ENCODE data around the gene DARS1. TPM values are rescaled to one million over a fixed set of nuclear protein-coding genes. Genes with fewer than 3 reads are reported as not detected.
"Not testable (repeated sequence)": the region's sequence is repeated elsewhere in the genome, so short reads cannot be mapped to it uniquely, and the experiment has no call there.

DARS1 gene
- total RNA-seq, 4 donors from 2014 or later, result 27.1 to 127 (median 62.1) TPM

DNA sequence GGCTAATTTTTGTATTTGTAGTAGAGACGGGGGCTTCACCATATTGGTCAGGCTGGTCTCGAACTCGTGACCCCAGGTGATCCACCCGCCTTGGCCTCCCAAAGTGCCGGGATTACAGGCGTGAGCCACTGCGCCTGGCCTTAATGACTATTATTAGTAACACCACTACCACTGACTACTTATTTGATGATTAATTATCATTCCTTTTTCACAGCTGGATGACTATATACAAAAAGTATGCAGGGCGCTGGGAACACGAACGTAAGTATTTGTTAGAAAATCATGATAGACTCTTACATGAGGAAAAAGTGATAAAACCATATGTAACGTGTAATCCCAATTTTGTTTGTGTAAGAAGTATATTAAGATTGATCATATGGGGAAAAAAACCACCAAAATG lies 21.6 kb downstream of the DARS1 start:
- TF ChIP-seq POLR2A (IDR thresholded peaks at IDR 0.05), result no peak
- TF ChIP-seq, protein P1, sequence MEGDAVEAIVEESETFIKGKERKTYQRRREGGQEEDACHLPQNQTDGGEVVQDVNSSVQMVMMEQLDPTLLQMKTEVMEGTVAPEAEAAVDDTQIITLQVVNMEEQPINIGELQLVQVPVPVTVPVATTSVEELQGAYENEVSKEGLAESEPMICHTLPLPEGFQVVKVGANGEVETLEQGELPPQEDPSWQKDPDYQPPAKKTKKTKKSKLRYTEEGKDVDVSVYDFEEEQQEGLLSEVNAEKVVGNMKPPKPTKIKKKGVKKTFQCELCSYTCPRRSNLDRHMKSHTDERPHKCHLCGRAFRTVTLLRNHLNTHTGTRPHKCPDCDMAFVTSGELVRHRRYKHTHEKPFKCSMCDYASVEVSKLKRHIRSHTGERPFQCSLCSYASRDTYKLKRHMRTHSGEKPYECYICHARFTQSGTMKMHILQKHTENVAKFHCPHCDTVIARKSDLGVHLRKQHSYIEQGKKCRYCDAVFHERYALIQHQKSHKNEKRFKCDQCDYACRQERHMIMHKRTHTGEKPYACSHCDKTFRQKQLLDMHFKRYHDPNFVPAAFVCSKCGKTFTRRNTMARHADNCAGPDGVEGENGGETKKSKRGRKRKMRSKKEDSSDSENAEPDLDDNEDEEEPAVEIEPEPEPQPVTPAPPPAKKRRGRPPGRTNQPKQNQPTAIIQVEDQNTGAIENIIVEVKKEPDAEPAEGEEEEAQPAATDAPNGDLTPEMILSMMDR (IDR thresholded peaks at IDR 0.05), result no peak
- Histone ChIP-seq H3K4me3 (no peak overlapping the region), H3K36me3 (no peaks in the 10 kb centered on the region), H3K4me1 (peaks cover 0 to 5% of the 10 kb centered on the region in 2 donors), H3K27ac (no peak overlapping the region), H3K27me3 (no peaks in the 10 kb centered on the region), H3K9me3 (no peaks in the 10 kb centered on the region)
- DNase-seq, result no peak
- intact Hi-C loops (cut with DNase I; ENCODE audit: low total_unique reads), result no loop called here

DNA sequence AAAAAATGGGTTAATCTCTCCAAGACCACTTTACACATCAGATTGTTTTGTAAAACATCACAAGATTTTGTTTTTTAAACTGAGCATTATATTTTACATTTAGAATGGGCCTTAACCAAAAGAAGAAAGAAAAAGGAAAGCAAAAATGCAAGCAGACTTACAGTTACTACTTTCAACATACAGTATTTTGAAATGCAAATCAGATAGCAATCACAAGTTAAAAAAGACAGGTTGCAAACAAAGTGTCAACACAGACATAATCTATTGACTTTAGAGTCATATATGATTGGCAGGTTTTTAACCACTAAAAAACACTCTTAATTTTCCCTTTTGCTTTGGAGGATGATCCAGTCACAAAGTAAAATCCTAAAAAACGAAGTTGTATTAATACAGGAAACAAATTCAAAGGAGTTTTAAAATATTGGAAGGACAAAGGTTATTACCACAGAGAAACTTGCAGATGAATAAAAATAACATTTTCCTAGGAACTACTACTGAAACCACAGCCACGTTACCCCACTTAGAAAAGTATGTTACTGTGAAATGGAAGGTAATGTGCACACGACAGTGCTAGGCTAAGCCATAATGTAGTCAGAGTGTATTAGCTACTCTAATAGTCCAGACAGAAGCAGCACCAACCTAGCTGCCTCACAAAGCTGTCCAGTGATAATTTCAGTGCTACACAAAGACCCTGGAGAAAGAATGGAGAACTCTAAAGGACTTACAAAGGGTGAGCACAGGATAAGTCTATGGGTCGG lies 22.9 kb downstream of the DARS1 start:
- no peaks in the 10 kb centered on the region for H3K36me3 ChIP-seq
- H3K27me3 ChIP-seq, result no peaks in the 10 kb centered on the region
- DNase-seq, result no peak
- TF ChIP-seq, protein P1 (IDR thresholded peaks at IDR 0.05), result no peak
- no peak for TF ChIP-seq POLR2A (IDR thresholded peaks at IDR 0.05)
- no peak overlapping the region for H3K4me3 ChIP-seq
- no peaks in the 10 kb centered on the region for H3K9me3 ChIP-seq
- intact Hi-C loops (cut with DNase I; ENCODE audit: low total_unique reads), result no loop called here
- no peak overlapping the region for H3K27ac ChIP-seq
- H3K4me1 ChIP-seq, result peaks cover 0 to 5% of the 10 kb centered on the region in 2 donors

DNA sequence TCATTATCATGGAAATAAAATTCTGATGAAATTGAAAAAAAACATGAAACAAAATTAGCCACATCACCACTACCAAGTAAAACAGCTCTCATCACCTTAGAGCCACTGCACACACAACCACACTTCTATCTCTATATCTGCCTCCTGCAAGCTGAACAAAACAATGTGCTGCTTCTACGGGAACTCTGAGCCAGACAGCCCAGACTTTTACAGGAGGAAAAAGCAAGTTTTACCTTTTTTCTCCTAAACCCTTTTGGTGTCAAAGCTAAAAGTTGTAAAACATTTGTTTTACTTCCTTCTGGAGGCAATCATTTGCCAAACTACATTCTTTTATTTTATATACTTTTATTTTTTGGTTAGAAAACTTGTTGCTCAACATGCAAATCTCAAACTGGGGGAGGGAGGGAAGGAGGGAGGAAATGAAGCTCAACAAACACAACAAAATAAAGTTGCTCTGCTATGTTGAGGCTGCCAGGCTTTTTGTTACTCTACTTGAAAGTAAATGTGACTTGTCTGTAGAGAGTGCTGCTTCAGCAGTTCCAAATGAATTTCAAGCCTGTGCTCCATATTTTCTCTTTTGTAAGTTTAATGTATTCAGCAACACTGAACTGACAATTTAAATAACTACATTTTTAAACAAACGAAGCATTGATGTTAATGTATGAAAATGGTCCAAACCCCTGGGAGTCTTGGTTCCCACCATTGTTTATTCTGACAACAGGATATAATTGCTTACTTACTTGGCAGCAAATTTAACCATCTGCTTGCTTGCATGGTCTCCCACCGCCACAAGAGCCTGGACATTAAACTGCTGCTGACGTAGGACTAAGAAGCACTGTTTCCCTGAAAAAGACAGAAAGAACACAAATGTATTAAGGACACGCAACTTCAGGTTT lies 24.5 kb downstream of the DARS1 start:
- intact Hi-C loops (cut with DNase I; ENCODE audit: low total_unique reads), result no loop called here
- no peaks in the 10 kb centered on the region for H3K36me3 ChIP-seq
- H3K27ac ChIP-seq, result no peak overlapping the region
- no peak for TF ChIP-seq POLR2A (IDR thresholded peaks at IDR 0.05)
- TF ChIP-seq, protein P1 (IDR thresholded peaks at IDR 0.05), result no peak
- no peak overlapping the region for H3K4me3 ChIP-seq
- no peaks in the 10 kb centered on the region for H3K9me3 ChIP-seq
- H3K27me3 ChIP-seq, result no peaks in the 10 kb centered on the region
- DNase-seq, result no peak
- peaks cover 0 to 5% of the 10 kb centered on the region in 2 donors for H3K4me1 ChIP-seq

DNA sequence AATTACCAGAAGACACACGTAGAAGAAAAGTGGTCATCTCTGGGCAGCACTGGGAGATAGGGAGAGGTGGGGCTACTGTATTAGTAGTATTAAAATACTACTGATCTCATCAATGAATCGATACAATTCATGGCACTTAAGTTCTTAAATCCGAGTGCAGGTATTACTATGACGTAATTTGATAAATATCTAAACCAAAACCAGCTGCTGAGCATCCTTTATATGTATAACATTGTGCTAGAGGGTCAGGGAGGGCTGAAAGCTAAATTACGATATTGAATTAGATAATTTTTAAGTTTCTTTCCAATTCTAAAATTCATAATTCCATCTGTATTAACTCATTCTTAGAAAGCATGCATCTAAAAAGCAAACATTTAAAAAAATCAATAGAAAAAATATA lies 25.3 kb downstream of the DARS1 start:
- H3K27ac ChIP-seq, result no peak overlapping the region
- no peaks in the 10 kb centered on the region for H3K9me3 ChIP-seq
- TF ChIP-seq POLR2A (IDR thresholded peaks at IDR 0.05), result no peak
- TF ChIP-seq, protein P1 (IDR thresholded peaks at IDR 0.05), result no peak
- no peak overlapping the region for H3K4me3 ChIP-seq
- no peak for DNase-seq
- intact Hi-C loops (cut with DNase I; ENCODE audit: low total_unique reads), result no loop called here
- peaks cover 0 to 5% of the 10 kb centered on the region in 2 donors for H3K4me1 ChIP-seq
- no peaks in the 10 kb centered on the region for H3K36me3 ChIP-seq
- no peaks in the 10 kb centered on the region for H3K27me3 ChIP-seq

DNA sequence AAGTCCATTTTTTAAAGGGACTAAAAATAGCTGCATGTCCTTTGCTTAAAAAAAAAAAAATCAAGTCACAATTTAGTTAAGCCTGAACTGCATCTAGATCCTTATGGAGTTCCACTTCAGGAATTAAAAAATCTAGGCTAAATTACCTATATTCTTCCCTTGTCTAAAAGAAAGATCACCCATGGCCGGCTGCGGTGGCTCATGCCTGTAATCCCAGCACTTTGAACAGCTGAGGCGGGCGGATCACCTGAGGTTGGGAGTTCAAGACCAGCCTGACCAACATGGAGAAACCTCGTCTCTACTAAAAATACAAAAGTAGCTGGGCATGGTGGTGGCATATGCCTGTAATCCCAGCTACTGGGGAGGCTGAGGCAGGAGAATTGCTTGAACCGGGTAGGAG lies 26.5 kb downstream of the DARS1 start:
- H3K4me1 ChIP-seq; H3K27ac ChIP-seq; H3K9me3 ChIP-seq; H3K36me3 ChIP-seq; H3K27me3 ChIP-seq; DNase-seq; H3K4me3 ChIP-seq; intact Hi-C loops (cut with DNase I; ENCODE audit: low total_unique reads): not testable (repeated sequence)
